Omental fat pad (tissue), 4 donors: Measurements from ENCODE around the gene ACHE. TPM values are rescaled to one million over a fixed set of nuclear protein-coding genes. Genes with fewer than 3 reads are reported as not detected.

Experiments
- ATAC-seq: fragments of 150-250 bp; one replicate; pipeline ENCODE4 v1.9.1; 2016; ENCODE audit warnings: mild to moderate bottlenecking, moderate library complexity; ENCODE audit not compliant: low FRiP score
- DNase-seq: peaks from one replicate; pipeline ENCODE4 v3.0.0-alpha.2; 2019; ENCODE audit warnings: low spot score
- total RNA-seq, 4 donors: library from RNA; depleted of rRNA; stranded (reverse); fragments of >200 nt; gene quantifications; one replicate each; pipeline ENCODE4 v1.1.0, GENCODE V29; 2016
- TF ChIP-seq, protein P1 (sequence below), 3 donors: fragments of 450-650 bp; IDR thresholded peaks; one replicate each; pipeline ENCODE4 v1.5.1; 2016 to 2017; ENCODE audit warnings: antibody characterized with exemption in 3 of 3, mild to moderate bottlenecking in 3 of 3, moderate library complexity in 2 of 3

The ACHE gene
- total RNA-seq, 4 donors from 2014 or later = 0.50 to 0.96 (median 0.73) TPM

- no peak for ATAC-seq
- TF ChIP-seq, protein P1, sequence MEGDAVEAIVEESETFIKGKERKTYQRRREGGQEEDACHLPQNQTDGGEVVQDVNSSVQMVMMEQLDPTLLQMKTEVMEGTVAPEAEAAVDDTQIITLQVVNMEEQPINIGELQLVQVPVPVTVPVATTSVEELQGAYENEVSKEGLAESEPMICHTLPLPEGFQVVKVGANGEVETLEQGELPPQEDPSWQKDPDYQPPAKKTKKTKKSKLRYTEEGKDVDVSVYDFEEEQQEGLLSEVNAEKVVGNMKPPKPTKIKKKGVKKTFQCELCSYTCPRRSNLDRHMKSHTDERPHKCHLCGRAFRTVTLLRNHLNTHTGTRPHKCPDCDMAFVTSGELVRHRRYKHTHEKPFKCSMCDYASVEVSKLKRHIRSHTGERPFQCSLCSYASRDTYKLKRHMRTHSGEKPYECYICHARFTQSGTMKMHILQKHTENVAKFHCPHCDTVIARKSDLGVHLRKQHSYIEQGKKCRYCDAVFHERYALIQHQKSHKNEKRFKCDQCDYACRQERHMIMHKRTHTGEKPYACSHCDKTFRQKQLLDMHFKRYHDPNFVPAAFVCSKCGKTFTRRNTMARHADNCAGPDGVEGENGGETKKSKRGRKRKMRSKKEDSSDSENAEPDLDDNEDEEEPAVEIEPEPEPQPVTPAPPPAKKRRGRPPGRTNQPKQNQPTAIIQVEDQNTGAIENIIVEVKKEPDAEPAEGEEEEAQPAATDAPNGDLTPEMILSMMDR (IDR thresholded peaks at IDR 0.05) = no peak
- DNase-seq = no peak
Observed at GRCh38 chr7:100874300-100874576, 21.4 kb downstream of the ACHE start.

GRCh38 chr7:100873599-100874299 is 21.9 kb downstream of the ACHE start:
- ATAC-seq = no peak

GRCh38 chr7:100867776-100868485 is 27.8 kb downstream of the ACHE start:
- ATAC-seq = no peak
- DNase-seq = no peak
- TF ChIP-seq, protein P1 (IDR thresholded peaks at IDR 0.05) = no peak

More at GRCh38 chr7:100873599-100874299, 21.9 kb downstream of the ACHE start:
- TF ChIP-seq, protein P1 (IDR thresholded peaks at IDR 0.05) = no peak
- no peak for DNase-seq

DNA sequence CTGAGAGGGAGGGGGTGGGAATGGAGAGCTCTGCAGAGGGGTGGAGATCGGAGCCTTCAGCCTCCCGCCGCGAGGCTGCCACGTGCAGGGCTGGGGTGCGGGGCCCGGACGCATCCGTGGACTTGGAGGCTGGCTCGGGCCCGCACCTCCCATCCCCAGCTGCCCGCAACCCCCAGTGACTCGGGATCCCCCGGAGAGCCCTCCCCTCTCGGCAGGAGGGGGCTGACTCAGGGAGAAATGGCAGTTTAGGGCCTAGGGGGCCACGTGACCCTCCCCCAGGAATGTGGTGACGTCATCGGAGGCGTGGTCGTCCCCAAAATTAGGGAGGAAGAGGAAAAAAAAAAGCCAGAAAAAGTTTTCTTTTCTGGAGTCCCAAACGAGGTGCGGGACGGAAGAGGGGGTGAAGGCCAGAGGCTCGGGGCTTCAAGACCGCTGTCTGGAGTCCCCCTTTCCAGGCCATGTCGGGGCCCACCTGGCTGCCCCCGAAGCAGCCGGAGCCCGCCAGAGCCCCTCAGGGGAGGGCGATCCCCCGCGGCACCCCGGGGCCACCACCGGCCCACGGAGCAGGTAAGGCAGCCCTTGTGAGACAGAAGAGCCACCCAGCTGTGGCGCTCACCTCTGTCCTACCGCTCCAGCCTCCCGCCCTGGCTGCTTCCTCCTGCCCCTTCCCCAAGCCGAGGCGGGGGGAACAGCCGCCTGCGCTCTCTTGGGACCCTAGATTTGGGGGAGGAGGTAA is 28.5 kb downstream of the ACHE start, which contains the start of gene TRIP6:
TRIP6 (plus strand) TSS at position 348 of the 736 bp plus-strand sequence; CDS start at position 459, 111 bp downstream.
- ATAC-seq (peak; percentile 69), DNase-seq (peak; percentile 92)
- TF ChIP-seq, protein P1 (IDR thresholded peaks at IDR 0.05) = no peak

- DNase-seq (no peak), ATAC-seq (peak; percentile 5)
- TF ChIP-seq, protein P1 (IDR thresholded peaks at IDR 0.05) = no peak
Observed at GRCh38 chr7:100866729-100867039, 29.0 kb downstream of the ACHE start.

DNA sequence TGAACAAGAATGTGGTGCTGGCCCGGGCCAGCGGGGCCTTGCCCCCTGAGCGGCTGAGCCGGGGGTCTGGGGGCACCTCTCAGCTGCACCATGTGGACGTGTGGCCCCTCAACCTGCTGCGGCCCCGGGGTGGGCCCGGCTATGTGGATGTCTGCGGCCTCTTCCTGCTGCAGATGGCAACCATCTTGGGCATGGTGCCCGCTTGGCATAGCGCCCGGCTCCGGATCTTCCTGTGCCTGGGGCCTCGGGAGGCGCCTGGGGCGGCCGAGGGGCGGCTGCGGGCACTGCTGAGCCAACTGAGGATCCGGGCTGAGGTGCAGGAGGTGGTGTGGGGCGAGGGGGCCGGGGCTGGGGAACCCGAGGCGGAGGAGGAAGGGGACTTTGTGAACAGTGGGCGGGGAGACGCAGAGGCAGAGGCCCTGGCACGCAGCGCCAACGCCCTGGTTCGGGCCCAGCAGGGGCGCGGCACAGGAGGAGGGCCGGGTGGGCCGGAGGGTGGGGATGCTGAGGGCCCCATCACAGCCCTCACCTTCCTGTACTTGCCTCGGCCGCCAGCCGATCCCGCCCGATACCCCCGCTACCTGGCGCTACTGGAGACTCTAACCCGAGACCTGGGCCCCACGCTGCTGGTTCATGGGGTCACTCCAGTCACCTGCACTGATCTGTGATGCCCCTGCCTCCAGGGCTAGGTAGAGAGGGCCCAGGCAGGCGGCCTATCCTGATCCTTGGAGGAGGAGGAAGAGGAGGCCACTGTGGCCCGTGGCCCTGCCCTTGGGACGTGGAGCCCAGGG is 29.6 kb downstream of the ACHE start:
- TF ChIP-seq, protein P1 (IDR thresholded peaks at IDR 0.05) = no peak
- DNase-seq (peak; percentile 55), ATAC-seq (peak; percentile 38)
